ENCODE data around the gene CACNG4.

CACNG4 gene

DNA sequence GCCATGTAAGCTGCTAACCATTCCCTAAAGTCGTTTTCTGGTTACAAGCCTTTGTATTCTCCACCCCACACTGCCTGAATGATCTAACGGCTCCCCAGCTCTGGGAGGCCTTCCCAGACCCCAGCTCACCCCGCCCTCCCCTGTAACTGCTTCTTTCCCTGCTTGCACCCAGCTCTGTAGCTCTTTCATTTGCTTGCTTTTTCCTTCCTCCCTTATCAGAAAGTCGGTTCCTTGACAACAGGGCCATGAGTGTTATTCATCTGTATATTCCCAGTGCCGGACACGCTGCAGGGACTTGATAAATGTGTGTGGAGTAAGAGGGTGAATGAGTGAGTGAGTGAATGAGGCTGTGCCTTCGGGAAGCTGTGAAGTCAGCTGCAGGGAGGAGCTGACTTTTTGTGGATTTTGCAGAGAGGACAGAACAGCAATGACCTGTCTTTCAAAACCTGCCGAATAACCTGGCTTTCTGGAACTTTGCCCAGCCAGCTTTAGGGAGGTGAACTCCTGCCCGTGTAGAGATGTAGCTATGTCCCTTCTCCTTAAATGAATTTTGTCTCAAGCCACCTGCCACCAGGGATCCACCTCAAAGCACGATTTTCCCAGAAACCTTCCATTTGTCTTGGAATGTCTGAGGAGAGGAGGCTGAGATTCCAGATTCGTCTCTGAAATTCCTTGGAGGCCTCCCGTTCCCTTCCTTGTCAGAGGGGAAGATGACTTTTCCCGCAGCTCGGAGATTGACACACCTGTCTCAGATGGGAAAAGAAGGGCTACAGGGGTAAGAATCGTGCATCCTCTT, 20.0 kb upstream of the CACNG4 start:
- DNase-seq: no peak

DNA sequence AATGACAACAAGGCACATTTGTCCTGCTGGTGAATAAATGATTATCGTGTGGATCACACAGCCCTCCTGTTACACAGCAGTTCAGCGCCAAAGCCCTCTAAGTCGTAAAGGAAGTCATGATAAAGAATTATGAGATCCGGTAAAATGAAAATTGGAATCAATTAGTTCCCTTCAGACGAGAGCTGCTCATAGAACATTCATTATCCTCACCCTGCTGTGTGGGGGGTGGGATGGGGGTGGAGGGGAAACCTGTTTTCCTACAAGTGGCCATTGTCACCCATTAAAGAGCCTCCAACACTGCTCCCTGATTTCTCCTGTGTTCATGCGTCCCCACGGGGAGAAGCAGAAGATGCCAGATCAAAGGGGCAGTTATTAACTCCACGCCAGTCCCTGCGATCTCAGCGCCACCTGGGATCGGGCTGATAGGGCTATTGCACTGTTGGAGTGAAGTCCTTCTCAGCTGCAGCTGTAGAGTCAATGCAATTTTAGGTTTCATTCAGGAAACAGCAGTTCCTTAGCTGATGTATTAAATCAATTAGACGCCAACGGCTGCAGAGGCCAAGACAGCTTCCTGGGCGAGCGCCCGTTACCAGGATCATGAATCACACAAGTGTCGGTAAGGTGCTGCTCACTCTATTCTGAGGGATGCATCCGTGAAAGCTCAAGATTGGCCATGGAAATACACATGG, 19.2 kb upstream of the CACNG4 start:
- no peak for DNase-seq

DNA sequence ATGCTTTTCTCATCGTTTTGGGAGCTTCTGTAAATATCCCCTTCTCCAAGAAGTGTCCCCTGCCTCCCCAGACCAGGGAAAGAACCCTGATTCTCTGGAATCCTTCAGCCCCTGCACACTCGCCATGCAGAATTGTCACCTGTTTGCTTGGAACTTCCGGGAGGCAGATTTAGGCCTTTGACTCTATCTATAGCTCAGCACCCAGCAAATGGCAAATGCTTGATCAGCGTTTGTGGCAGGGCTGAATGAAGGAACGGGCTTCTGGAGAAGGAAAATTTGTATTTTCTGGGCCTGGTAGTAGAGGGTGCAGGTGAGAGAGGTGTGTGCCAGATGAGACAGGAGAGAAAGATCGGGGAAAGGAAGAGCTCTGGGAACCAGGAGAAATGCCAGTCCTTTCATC, 18.3 kb upstream of the CACNG4 start:
- no peak for DNase-seq

DNA sequence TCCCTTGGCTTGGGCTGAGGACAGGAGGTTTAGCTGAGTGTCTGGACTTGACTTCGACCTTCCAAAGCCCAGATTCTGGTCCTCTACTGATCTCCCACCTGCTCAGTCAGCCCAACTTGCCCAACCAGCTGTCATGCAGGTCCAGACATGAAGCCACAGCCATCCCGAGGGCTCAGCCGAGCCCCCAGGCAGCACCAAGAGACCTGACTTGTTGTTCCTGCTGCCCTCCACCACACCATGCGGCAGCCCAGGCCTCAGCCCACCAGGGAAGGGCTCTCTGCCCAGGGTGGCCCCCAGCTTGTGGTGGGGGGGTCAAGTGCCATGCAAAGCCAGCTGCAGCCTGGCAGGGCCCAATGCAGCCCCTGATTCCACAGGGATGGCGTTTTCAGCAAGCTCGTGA, 17.2 kb upstream of the CACNG4 start:
- DNase-seq: no peak

DNA sequence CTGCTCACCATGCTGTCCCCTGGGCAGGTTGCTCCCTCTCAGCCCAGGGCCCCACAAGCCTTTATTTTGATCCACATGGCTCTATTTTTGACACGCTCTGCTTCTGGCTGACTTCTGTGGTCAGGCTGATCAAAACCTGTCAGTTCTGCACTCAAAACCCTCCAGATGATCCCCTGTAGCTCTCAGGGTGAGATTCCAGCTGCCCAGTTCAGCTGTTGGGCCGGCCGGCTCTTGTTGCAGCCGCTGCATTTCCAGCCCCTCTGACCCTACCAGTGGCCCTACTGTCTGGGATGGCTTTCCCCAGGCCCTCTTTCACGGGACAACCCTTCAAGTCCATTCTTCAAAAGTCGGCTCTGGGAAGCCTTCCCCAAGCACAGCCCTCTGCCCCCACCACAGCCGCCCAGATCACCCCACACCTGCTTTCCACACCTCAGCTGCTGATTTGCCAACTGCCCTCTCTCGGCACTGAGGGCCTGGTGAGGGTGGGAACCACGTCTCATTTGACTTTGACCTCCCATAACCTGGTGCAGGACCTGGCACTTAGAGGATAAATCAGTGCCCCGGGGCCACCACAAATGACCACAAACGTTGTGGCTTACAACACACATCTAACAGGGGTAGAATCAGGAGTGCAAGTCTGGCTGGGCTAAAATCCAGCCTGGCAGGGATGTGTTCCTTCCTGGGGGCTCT, 16.3 kb upstream of the CACNG4 start:
- DNase-seq: no peak

DNA sequence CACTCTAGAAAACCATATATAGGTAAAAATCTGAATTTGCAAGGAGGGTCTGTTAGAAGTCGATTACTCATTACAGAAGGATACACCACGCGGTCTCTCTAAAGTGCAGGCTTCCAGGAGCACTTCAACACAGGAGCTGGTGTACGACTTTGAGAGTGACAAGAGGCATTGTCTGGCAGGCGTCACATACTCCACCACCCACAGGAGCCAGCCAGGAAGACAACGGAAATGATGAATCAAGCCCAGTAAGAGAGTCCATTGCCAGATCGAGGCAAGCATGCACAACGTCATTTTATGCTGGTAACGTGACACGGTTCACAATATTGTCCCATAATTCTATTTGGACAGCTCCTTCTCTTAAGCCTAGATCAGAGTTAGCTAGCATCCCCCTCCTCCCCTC, 15.0 kb upstream of the CACNG4 start:
- no peak for DNase-seq

DNA sequence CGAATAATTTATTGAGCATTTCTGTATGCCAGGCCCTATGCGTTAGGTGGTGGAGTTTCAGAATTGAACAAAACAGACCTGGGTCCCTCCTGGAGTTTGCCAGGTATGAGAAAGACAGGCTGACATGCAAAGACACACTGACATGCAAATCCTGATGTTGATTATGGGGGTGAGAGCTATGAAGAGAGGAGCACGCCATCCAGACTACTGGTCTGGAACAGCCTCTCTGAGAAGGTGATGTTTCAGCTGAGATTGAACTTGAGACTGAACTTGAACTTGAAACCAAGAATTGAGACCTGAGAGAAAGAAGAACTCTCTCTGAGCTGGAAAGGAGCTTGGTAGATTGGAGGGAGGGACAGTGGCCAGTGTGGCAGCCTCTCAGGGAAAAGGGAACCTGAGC, 14.2 kb upstream of the CACNG4 start:
- no peak for DNase-seq

DNA sequence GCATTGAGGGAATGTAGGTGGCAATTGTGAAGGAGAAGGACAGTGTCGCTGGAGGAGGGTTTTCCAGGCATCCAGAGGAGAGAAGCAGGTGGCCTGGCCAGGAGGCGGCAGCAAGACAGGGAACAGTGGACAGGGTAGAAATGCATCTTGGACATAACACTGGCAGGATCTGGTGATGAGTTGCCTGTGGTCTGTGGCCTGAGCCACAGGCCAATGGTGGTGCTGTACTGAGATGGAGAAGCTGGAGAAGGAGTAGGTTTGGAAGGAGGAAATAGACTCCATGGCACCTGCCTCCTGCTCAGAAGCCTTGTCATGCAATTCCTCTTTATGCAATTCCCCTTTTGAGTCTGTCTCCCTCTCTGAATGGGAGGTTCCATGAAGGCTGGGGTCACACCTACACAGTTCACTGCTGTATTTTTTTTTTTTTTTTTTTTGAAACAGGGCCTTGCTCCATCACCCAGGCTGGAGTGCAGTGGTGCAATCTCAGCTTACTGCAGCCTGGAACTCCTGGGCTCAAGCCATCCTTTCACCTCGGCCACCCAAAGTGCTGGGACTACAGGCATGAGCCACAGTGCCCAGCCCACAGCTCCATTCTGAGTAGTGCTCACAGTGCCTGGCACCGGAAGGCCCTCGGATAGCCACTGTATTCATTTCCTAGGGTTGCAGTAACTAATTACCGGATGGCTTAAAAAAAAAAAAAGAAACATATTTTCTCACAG, 13.5 kb upstream of the CACNG4 start:
- DNase-seq: no peak

DNA sequence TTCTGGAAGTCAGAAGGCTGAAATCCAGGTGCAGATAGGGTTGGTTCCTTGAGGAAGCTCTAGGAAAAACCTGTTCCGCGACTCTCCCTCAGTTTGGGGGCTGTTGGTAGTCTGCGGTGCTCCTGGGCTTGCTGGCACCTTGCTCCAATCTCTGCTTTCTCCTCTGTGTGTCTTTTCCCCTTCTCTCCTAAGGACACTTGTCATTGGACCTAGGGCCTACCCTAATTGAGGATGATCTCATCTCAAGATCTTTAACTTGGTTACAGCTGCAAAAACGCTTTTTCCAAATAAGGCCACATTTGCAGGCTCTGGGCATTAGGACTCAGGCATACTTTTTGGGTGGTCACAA, 12.9 kb upstream of the CACNG4 start:
- no peak for DNase-seq

DNA sequence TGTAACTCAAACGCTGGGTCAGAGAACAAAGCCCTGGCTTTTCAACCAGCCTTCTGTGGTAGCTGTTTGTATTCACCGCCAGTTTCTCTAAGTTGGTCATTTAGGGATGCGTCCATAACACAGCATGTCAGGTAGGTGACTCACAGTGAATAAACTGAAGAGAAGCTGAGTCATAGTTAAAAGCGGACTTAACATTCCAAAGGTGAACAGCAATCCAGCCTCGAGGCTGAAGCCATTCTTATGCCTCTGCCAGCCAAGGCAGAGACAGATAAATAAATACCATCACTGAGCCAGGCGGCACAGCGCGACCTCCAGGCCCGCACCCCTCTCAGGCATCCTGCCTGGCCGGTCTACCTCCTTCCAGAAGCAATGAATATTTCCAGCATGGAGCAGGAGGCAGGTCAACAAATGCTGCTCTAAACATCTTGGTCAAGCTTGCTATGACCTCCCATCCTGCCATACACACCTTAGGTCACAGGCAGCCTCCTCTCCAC, 12.4 kb upstream of the CACNG4 start:
- no peak for DNase-seq

DNA sequence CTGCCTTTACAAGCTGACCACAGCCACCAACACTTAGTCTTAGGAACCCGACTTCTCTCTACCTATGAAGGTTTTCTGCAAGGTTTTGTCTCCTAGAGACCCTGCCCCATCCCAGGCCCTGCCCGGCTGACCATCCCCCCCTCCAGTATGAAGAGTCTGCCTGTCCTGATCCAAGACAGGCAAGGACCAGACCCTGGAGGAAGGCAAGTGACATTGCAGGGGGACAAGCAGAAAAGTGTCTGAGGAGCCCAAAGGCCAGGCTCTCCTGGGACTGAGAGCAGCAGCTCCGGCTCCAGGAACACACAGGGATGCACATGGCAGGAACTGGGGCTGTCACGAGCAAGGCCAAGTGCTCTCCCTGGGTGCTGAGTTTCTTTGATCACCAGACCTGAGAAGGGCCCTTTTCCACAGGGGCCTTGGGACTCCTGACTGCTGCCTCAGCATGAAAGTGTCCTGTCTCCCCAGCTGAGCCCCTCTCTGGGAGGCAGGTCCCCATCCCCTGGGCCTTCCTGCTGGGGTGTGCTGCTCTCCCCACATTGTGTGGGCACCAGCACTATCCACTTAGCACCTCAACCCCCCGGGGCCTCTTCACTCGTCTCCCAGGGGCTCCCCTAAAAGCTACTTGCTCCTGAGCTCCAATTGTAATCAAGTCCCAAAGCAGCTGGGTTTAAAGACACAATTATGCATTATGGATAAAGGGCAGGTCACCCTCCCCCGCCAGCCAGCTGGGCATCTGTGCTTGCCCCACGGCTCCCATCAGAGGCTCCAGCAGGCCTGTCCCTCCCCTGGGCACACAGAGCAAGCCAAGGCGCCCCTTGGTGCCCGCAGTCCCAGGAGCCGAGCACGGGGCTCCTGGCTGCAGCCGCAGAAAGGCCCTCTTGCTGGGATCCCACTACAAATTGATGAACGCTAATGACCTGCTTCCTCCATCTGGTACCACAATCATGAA, 11.6 kb upstream of the CACNG4 start:
- DNase-seq: no peak

DNA sequence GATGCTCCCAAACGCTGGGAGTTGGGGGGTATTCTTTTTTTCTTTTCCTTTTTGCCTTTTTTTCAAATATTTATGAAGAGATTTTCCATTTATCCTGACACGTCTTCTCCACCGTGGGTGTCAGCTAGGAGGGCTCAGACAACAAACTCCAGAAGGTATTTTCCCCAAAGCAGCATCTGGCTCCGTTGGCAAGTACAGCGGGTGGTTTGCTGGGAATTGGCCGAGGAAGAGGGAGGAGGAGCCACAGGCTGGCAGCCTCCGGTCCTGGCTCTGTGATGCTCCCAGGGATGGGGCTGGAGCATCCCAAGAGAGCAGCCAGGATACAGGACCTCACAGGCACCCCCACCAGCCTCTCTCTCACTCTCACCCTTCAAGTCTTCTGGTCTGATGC, 10.9 kb upstream of the CACNG4 start:
- DNase-seq: no peak

DNA sequence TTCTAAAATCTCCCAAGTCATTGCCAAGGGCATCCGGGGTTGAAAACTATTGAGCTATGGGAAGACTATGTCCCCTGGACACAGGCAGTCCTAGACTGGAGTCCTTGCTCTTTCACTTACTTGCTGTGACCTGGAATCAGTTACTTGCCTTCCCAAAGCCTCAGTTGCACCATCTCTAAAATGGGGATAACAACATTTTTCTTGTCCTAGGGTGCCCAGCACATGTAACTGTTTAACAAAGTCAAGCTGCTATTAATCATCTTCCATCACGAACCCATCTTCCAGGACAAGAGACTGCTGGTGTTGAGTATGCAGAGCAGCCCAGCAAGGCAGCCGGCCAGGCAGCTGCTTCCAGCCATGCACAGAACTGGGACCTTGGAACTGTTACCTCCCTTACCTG, 9.9 kb upstream of the CACNG4 start:
- DNase-seq: no peak

DNA sequence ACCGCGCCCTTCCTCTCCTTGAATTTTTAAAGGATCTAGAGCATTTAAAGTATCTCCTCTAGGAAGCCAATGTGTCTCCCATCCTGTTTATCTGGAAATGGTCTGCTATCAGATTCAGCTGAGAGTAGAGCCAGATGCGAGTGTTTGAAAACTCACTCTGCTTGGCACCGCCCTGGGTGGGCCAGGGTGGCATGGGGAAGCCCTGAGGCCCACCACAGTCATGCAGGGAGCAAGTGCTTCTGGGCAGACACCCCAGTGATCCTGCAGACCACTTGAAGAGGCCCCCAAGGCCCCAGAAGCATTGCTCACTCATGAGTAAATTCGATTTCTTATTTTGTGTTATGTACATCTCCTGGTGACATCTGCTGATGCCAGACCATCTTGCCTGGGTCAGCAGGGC, 8.7 kb upstream of the CACNG4 start:
- DNase-seq: no peak

DNA sequence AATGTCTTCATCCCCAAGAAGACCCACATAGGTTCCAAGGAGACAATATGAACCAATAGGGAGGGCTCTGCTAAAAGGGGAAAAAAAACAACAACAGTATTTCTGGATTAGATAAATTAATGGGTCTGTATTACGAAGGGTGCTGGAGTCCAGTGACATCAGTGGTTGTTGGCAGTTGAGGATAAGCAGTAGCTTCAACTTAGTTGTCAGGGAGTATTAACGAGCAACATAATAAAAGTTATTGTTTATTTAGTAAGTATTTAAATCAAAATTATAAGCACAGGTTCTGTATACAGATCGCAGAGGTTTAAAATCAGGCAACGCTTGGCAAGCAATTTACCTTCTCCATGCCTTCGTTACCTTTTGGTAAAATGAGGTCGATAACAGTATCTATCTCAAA, 7.6 kb upstream of the CACNG4 start:
- DNase-seq: no peak

DNA sequence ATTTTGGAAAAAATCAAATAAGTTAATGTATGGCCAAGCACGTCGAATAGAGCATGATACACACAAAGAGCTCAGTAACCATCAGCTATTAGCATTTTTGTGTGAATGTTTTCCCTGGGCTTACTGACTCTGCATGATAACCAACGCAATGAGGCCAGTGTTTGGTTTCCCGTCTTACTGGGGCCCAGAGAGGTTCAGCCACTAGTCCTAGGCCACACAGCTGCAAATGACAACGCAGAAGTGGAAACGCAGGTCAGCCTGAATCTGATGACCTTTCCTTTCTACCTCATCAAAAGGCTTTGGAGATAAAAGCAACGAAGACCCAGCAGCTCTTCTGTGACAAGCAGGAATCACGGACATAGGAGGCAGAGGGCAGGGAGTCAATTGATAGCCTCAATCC, 7.2 kb upstream of the CACNG4 start:
- DNase-seq: no peak

DNA sequence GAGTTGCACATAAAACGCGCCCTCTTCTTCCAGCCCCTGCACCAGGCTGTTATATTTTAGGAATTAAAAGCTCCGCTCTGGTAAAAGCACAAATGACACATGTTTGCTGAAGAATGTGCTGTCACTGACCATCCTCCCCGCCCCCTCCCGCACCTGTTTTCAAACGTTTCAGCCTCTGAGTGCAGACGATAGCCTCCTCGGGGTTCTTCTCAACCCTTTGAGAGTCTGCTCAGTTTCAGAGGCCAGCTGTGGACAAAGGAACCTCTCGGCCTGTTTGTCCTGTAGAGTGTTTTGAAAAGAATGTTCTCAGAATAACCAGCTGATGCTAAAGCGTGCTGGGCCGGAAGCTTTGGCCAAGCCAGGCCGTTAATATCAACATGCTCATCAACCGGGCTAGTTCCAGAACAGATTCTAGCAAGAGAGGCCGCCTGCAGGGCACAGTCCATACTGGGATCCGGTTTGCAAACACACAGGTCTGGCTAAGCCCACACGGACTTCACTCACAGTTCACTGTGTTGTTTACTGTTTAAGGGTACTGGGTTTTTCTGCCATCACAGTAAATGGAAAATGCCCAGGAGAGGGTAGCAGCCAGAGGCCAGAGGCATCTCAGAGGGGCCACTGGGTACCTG, 6.4 kb upstream of the CACNG4 start:
- DNase-seq: no peak

DNA sequence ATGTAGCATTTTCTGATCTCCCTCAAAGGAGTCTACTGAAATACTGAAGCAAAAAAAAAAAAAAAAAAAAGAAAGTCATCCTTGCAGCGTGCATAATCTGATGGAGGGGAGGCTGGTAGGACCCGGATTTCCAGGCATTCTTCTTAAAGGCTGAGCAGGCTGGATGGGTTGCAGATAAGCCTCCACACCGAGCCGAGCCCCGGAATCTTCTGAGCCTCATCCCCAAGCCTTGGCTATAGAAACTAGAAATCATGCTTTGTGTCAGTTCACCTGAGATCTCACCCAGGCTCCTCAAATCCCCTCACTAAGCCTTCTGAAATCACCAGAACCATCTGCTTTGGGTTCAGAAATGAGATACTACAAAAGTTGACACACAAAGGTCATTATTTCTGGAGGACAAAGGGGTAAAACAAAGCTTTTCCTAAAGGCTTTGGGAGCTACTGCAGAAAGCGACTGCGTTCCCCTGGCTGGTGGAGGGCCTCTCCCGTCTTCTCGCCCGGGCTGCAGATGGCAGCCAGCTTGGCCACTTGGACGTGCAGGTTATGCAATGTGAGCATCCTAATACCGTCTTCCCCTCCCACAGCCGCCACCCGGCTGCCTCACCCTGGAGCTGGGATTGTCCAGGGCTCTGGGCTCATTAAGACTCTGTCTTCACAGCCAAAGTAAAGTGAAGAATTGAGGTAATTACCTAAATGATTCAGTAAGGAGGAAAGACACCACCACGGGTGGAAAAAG, 4.7 kb upstream of the CACNG4 start:
- no peak for DNase-seq

DNA sequence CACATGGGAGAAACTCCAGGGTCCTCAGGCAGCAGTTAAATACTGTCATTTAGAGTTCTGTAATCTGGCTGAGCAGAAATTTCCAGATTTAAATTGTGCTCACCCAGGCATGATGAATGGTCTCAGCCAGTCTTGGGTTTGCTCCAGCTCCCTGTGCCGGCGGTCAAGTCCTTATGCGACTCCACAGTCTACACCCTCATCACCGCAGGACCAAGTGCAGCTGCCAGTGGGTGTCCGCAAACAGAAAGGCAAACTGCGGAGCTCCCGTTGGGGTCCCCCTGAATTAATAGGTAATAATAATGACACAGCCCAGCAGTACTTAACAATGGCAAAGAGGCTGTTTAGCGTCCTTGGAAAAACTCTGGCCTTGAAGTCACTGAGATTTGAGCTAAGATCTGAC, 3.9 kb upstream of the CACNG4 start:
- no peak for DNase-seq

DNA sequence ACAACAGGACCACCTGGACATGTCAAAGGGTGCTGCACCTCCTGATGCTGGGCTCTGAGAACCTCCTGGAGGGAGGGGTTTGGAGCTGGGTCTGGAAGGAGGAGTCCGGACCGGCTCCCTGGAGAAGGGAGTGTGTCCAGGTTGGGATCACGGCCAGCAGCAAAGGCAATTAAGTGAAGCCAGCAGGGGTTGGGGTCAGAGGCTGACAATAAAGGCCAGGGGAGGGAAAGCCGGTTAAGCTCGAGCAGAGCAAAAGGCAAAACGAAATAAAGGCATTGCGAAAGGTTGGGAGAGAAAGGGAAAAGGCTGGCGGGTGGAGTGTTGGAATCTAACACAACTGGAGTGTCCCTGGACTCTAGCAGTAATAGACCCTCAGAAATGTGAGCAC, 992 bp upstream of the CACNG4 start:
- no peak for DNase-seq
